NCI-H748 treated with DMSO at 0.1 percent for 48 hours (cell line): ENCODE measurements around the gene GPR65.
"Not testable (repeated sequence)": the region's sequence is repeated elsewhere in the genome, so short reads cannot be mapped to it uniquely, and the experiment has no call there.

Experiments used
- DNase-seq: peaks from one replicate; lab custom pipeline; 2025; lab: John Stamatoyannopoulos, UW

Gene GPR65

DNA sequence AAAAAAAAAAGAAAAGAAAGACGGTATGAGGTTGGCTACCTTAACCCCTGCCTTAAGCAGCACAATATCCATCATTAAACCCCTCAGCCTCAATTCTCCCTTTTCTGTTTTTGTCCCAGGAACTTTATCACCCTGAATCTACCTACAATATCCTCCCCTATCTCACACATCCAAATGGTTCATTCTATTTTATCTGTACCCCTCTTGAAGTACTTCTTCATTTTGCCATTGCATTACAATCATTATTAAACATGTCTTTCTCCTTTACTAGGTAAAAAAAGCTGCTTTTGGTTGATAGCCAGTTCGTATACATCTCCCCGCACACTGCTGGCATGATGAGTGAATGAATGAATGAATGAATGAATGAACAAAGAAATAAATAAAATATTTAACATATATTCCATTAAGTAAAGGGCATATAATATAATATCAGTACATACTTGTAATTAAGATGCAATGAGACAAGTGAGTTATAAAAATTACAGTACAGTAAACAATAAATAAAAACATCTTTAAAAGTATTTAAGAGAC, 364 bp upstream of the GPR65 start:
- no peak for DNase-seq

DNA sequence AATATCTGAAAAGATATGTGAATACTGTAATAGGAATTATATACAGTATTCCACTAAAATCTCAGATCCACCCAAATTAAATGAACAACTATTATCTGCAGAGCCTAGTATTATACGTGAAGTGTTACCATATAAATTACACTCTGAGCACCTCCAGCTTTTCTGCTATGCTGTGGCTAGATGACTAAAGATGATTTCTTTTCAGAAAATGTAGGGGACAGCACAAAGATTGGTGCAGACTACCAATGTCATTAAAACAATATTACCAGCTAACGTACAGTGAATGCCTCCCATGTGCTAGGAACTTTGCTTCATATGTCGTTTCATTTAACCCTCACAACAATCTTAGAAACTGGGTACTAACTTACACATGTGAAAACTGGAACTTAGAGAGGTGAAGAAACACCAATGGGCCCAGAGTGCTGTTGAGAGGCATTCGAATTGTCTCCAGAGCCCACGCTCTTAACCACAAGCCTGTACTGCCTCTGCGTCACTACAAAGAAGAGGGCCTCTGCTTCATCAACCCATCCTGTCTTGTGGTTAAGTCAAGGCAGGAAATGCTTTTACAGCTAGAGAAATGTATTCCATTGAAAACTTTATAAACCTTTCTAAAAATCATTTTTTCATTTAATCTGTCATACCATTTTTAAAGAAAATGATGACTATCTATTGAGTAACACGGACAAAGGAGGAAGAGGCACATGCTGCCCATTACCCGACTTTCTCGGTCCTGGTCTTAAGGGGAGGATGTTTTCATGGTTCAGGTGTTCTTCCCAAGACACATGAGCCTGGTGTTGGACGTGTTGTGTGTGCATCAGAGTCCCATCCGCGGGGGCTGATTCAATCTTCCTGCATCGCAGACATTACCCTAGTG, 1.3 kb downstream of the GPR65 start:
- no peak for DNase-seq

DNA sequence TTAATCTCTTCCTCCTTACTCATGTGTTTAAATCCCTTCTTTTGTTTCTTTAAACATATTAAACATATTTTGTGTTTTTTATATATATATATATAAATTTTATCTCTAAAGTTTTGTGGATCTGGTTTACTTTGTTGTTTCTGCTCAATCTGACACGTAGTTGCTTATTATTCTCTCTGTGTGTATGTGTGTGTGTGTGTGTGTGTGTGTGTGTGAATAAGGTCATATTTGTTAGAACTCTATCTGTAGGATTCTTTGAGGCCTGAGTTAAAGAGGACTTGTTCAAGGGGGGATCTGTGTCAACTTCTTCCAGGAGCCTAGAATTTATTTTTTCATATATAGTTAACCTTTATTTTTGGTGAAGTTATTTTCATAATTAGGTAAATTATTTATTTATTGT, 2.7 kb downstream of the GPR65 start:
- no peak for DNase-seq

DNA sequence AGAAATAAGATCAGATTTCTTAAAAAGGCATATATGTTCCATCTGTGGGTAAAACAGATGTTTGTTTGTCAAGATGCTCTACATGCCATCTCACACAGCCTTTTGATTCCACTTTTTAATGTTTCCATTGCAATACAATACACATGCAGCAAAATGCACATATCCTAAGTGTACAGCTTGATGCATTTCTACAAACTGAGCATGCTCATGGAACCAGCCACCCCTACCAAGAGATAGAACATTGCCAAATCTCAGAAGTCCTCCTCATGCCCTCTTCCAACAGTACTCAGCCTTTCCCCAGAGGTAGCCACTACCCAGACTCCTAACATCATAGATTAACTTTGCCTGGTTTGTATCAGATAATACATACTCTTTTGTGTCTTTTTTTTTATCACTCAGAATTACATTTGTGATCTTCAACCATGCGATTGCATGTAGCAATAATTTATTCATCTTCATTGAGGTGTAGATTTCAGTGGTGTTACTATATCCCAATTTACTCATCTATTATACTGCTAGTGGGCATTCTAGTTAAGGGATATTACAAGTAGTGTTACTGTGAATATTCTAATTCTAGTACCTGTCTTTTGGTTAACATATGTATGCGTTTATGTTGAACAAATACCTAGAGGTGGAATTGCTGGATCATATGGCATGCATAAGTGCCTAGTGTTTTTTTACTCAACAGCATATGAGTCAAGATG, 3.3 kb downstream of the GPR65 start:
- no peak for DNase-seq

DNA sequence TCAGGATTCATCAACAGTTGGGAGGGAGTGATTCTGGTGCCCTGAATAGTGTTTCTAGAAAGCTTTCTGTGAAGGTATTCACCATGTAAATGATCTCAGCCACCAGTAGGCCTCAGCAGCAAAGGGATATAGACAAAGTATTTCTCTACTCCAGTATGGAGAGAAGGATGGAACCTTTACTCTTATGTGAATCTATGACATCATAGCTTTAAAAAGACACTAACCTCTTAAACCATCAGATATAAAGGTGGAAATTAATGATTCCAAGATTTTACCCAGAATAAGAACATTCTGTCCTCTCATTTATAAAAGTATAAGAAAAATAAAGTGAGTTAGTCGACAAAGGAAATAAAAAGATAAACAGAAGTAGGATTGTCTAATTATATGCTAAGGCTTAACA, 4.6 kb downstream of the GPR65 start:
- no peak for DNase-seq

DNA sequence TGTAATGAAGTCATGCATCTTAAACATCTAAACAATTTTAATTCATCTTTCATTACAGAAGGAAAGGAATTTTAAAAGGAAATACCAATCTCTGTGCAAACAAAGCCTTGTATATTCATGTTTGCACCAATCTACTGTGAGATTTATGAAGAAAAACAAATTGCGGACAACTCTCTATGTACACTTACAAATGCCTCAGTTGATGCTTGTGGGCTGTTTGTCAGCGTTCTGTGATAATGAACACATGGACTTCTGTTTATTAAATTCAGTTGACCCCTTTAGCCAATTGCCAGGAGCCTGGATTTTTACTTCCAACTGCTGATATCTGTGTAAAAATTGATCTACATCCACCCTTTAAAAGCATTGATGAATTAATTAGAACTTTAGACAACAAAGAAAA, 5.4 kb downstream of the GPR65 start:
- no peak for DNase-seq

DNA sequence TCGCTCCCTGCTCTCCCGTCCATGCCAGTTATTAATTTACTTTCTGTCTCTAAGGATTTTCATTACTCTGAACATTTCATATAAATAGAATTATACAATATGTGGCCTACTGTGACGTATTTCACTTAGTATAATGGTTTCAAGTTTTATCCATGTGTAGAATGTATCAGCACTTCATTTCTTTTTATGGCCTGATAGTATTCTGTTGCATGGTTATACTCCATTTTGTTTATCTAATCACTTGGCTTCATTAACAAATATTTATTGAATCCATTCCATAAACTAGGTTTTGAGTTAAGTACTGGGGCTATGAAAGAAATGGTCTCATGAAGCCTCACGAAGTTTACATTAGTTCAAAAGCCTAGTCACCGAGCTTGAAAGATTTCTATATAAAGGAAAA, 7.6 kb downstream of the GPR65 start:
- DNase-seq: no peak

DNA sequence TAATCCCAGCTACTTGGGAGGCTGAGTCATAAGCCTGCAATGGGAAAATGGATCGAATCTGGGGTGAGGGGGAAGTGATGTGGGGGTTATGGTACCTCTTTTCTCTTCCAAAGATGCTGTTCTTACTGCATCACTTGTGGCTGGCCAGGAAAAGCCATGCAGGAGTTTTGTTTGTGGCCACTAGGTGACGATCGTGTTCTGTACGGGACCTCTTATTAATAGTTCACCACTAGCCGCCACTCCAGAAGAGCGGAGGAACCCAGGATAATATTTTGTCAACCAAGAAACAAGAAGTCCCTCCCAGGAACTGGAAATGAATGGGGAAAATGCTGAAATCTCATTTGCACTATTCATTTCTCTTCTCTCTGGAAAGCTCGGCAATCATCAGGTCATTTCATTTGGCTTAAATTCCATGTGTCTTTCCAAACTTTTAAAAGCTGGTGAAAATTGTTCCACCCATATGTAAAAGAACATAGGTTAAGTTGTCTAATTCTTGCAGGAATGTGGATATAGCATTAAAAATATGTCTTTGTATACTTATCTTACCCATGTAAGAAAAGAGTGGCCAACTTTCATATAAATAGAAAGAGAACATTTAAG, 8.9 kb downstream of the GPR65 start:
- DNase-seq: peak; percentile 88

DNA sequence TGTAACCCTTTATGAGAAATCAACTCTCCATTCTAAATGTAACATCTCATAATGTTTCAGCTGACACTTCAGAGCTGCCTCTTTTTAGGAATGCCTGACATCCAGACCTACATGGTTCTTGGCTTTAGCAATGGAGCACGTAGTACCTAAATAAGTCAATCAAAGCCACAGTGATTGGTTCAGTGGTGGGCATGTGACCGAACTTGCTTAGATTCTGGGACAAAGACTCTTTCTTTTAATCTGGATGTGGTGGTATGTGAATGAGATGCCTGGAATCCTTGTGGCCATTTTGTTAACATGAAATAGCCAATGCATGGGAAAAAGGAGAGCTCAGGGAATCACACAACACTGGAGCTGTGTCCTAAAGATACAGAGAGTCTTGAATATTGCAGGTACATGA, 11.8 kb downstream of the GPR65 start:
- DNase-seq: no peak

DNA sequence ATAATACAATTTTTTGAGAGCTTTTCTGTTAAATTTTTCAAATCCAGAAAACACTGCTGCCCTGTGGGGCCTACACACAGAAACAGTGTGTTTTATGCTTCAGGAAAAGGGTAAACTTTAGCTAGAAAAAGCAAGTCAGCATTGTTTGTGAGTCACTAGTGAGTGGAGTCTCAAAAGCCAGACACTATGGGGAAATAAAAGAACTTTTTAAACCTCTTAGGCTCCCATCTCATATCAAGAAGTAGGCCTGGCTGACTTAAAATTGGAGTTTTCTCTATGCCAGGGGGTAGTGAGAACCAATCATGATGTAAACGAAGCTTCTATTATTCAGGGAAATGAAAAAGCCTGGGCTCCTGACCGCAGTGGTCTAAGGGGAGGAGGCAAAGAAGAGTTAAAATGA, 12.6 kb downstream of the GPR65 start:
- DNase-seq: no peak

DNA sequence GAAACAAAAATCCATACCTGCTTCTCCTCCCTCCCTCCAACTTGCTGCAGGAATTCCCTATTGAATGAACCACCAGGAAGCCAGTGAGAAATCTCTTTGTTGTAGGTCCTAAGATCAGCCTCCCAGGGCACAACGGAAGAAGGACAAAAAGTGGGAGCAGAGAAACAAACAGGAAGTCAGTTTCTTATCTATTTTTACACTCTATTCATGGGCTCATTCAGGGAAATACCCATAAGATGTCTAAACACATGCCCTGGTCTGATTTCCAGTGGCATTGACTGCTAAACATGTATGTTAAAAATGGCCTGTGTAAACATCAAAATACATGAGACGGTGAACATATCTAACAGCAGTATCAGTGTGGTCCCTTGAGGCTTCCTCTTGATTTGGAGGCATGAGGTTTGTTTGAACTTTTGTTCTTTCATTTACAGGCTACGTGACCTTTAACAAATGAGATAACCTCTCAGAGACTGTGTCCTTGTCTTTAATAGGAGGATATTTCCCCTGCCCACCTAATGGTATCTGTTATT, 18.8 kb downstream of the GPR65 start:
- DNase-seq: no peak

DNA sequence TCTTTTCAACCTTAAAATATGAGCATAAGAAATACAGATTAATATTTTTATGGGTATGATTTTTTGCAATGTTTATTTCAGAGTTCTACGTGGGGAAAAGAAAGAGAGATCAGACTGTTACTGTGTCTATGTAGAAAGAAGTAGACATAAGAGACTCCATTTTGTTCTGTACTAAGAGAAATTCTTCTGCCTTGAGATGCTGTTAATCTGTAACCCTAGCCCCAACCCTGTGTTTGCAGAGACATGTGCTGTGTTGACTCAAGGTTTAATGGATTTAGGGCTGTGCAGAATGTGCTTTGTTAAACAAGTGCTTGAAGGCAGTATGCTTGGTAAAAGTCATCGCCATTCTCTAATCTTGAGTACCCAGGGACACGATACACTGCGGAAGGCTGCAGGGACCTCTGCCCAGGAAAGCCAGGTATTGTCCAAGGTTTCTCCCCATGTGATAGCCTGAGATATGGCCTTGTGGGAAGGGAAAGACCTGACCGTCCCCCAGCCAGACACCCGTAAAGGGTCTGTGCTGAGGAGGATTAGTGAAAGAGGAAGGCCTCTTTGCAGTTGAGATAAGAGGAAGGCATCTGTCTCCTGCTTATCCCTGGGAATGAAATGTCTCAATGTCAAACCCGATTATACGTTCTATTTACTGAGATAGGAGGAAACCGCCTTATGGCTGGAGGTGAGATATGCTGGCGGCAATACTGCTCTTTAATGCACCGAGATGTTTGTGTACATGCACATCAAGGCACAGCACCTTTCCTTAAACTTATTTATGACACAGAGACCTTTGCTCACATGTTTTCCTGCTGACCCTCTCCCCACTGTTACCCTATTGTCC, 19.5 kb downstream of the GPR65 start:
- DNase-seq: not testable (repeated sequence)

DNA sequence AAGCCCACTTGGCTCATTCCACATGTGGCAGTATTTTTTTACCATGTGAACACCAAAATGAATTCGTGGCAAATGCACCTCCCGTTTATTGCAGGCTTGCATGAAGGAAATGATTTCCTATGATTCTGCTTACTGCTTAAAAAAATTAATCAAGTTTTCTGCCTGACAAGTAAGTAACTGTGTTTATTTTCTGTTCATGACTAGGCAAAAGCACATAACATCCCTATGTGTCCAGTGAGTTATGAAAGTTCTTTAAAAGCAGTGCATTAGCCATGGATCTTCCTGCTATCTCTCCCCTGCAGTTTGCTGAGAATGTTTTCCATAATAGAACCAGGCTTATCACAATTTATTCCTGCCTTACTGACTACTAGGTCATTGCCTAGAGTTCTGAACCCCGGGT, 20.4 kb downstream of the GPR65 start:
- no peak for DNase-seq

DNA sequence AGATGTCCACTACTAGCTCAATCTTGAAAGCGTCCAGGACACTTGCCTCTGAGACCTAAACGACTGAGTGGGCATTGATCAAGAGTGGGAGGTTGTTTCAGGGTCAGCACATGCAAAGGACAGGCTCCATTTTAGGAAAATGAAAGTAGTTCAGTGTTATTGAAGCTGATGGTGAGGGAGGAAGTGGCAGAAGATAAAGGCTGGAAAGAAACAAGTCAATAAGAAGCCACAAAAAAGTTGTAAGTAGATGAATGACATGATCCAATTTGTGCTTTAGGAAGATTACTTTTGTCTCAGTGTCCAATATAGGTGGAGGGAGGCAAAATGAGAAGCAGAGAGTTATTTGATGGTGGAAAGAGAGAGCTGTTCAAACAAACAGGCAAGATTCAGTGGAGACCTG, 22.0 kb downstream of the GPR65 start:
- no peak for DNase-seq

DNA sequence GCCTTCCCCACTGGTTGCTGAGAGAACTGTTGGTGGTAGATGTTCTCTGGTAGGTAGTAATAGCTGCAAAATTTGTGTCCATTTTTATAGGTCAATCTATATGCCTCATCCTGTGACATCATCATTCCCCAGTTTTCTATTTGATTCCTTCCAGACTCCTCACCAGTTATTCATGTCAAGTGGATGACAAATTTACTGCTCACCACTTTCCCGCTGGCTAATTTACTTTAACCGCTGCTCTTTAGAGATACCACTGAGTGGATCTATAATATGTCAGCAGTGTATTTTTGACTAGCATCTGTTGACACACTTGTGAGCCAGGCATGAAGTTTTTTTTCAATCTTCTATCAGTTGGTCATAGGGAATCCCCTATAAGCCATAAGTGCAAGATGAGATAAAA, 24.6 kb downstream of the GPR65 start:
- no peak for DNase-seq

DNA sequence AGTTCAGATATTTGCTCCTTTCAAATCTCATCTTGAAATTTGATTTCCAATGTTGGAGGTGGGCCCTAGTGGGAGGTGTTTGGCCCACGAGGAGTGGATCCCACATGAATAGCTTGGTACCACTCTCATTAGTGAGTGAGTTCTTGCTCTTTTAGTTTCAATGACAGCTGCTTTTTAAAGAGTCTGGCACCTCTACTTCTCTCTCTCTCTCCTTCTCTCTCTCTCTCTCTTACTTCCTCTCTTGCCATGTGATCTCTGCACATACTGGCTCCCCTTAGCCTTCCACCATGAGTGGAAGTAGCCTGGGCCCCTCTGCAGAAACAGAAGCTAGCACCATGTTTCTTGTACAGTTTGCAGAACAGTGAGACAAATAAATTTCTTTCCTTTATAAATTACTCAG, 25.1 kb downstream of the GPR65 start:
- no peak for DNase-seq

DNA sequence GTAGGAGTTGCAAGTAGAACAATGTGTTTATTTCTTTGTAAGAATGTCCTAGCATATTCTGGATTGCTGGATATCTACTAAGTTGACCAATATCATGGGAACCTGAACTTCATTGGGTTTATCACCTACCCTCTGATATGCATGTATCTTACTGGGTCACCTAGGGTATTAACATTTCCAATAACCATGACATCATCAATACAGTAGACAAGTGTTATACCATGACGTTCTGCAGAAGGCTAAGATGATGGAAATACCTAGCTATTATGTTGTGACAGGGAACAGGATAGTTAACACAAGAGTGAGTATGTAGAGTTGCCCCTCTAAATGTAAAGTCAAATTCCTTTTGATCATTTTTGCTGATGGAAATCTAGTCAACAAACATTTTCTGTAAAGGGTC, 26.0 kb downstream of the GPR65 start:
- DNase-seq: no peak

DNA sequence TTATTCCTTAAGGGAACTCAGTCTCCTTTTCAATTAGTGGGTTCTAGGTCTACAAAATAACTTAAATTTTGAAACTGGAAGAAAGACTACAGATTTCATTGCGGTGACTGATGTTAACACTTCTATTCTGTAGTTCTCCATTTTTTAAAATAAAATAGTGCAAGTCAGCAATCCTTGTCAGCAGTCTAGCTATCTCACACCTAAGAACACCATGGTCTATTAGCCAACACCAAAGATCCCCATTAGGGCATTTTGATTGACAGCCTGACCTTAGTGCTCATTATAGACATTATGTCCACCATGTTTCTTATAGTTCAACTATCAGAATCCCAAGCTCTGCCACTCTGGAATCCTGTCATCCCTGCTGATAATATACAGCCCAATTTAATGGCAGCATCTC, 27.4 kb downstream of the GPR65 start:
- no peak for DNase-seq

DNA sequence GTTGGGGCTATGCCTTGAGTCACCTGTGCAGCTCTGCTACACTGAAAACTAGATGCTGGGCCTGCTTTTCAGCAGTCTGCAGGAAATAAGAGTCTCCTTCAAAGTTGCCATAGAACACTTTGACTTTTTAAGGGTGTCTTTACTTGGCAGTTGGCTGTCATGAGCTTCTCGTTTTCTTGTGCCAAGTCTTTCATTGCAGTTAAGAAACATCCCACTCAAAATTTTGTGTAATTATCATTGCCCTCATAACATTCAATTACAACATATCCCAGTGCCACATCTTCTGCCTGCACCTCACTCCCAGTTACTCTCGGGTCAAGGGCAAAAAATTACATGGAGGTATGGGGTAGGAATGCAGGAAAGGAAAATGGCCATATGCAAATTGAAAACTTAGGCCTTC, 29.1 kb downstream of the GPR65 start:
- no peak for DNase-seq

DNA sequence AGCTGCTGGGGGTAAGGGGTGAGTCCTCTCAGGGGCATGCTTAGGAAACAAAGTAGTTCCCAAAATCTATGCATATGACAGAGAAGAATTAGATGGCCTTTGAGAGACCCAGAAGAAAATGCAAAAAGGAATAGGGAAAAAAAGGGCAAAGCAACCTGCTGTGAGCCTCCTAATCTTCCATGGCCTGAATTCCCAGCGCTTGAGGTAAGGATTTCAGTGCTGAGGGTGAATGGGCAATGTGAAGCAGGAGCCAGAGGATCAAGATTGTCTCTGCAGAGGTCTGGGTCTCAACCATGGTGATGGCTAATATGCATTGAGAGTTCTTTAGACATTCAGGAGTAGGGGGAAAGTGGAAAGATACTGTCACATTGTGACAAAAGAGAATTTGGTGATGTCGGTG, 31.5 kb downstream of the GPR65 start:
- no peak for DNase-seq

DNA sequence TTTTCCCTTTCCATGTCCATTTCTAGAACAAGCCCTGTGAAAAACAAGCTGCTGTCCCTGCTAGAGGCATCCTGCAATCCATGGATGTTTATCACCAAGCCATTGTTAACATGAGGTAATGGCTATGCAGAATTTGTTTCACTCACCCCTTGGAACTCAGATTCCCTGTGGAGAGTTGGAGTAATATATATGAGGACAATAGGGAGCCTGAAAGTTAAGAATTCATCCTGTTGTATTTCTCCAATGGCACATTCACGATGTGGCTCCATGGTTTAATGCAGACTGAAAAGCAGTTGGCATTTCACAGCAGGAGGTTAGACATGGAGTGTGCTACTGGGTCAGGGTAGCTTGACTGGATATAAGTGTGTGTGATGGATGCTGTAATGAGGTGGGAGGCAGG, 32.4 kb downstream of the GPR65 start:
- DNase-seq: no peak

DNA sequence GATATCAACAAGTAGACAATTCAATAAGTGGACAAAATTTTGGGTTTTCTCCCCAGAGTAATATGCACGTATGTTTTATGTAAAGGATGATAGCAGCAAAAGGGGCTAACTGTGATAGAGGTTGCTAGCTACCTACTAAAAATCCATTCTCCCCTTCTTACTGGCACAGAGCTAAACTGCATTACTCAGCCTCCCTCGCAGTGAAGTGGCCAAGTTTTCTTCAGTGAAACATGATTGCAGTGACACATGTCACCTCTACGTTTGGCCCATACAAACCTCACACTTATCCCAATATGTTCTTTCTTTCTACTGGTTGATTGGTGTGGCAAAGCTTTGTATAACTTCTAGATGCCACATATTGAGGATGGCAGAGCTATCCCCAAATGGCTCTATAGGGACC, 34.3 kb downstream of the GPR65 start:
- no peak for DNase-seq
